GM23338 (cell line): ENCODE results near the gene CCNA2. TPM values are rescaled to one million over a fixed set of nuclear protein-coding genes. Genes with fewer than 3 reads are reported as not detected.

Experiments
- ATAC-seq: fragments of 200-7000 bp; cut with Tn5 transposase; 3 replicates; pipeline ENCODE4 v1.9.1; 2020
- DNase-seq: peaks from one replicate; pipeline ENCODE4 v3.0.0-alpha.2; 2015; ENCODE audit warnings: low spot score
- H2AFZ ChIP-seq: fragments of 200-600 bp; sonication (generic); 2 replicates; pipeline ENCODE4 v1.8.0; 2016; ENCODE audit warnings: antibody characterized with exemption, mild to moderate bottlenecking, moderate library complexity
- H3F3A ChIP-seq: fragments of 200-600 bp; sonication (generic); replicated peaks from 2 replicates; pipeline ENCODE4 v1.8.0; 2017; ENCODE audit warnings: antibody characterized with exemption, mixed run types, low read depth
- H3K27ac ChIP-seq: fragments of 200-600 bp; sonication (generic); 2 replicates; pipeline ENCODE4 v1.6.1; 2016; ENCODE audit warnings: low read depth
- H3K27me3 ChIP-seq: fragments of 200-600 bp; sonication (generic); 2 replicates; pipeline ENCODE4 v1.8.0; 2016; ENCODE audit warnings: mild to moderate bottlenecking, mixed run types, moderate library complexity; ENCODE audit not compliant: insufficient read depth
- H3K36me3 ChIP-seq: fragments of 200-600 bp; sonication (generic); 2 replicates; pipeline ENCODE4 v1.8.0; 2016; ENCODE audit warnings: mild to moderate bottlenecking; ENCODE audit not compliant: insufficient read depth
- H3K4me1 ChIP-seq: fragments of 200-600 bp; sonication (generic); 2 replicates; pipeline ENCODE4 v1.8.0; 2016; ENCODE audit warnings: mild to moderate bottlenecking, moderate library complexity; ENCODE audit not compliant: insufficient read depth
- H3K4me2 ChIP-seq: fragments of 200-600 bp; sonication (generic); 2 replicates; pipeline ENCODE4 v1.7.1; 2017; ENCODE audit warnings: mixed run types
- H3K4me3 ChIP-seq: fragments of 200-600 bp; sonication (generic); 2 replicates; pipeline ENCODE4 v1.6.1; 2016; ENCODE audit warnings: mixed run types
- H3K79me2 ChIP-seq: fragments of 200-600 bp; sonication (generic); replicated peaks from 2 replicates; pipeline ENCODE4 v1.8.0; 2017; ENCODE audit warnings: mild to moderate bottlenecking; ENCODE audit not compliant: insufficient read depth
- H3K9me2 ChIP-seq: fragments of 200-600 bp; sonication (generic); 2 replicates; pipeline ENCODE4 v1.8.0; 2017; ENCODE audit not compliant: insufficient read depth
- H4K20me1 ChIP-seq: fragments of 200-600 bp; sonication (generic); replicated peaks from 2 replicates; pipeline ENCODE4 v1.8.0; 2017; ENCODE audit warnings: mild to moderate bottlenecking; ENCODE audit not compliant: insufficient read depth
- H3K27ac Mint-ChIP-seq: 2 replicates; pipeline ENCODE4 v1.8.0; 2020; ENCODE audit warnings: inconsistent platforms, mild to moderate bottlenecking, moderate library complexity, mixed read lengths
- H3K27me3 Mint-ChIP-seq: 3 replicates; pipeline ENCODE4 v1.8.0; 2022; ENCODE audit warnings: low read depth, mild to moderate bottlenecking, moderate library complexity, mixed read lengths, inconsistent platforms; ENCODE audit not compliant: insufficient read depth, poor library complexity
- H3K36me3 Mint-ChIP-seq: 3 replicates; pipeline ENCODE4 v1.8.0; 2021; ENCODE audit warnings: low read depth, mild to moderate bottlenecking, inconsistent platforms, moderate library complexity, mixed read lengths
- H3K4me1 Mint-ChIP-seq: 3 replicates; pipeline ENCODE4 v1.8.0; 2020; ENCODE audit warnings: mild to moderate bottlenecking, inconsistent platforms, mixed read lengths
- H3K4me3 Mint-ChIP-seq: 3 replicates; pipeline ENCODE4 v1.8.0; 2021; ENCODE audit warnings: moderate library complexity, mild to moderate bottlenecking, inconsistent platforms, mixed read lengths
- H3K9me3 Mint-ChIP-seq: 3 replicates; pipeline ENCODE4 v1.8.0; 2020; ENCODE audit warnings: moderate library complexity, mild to moderate bottlenecking, inconsistent platforms, mixed read lengths
- CREB1 ChIP-seq: fragments of 250-450 bp; sonication (Bioruptor Pico); IDR thresholded peaks from 2 replicates; pipeline ENCODE4 v1.5.0; 2020; ENCODE audit warnings: low read depth, mild to moderate bottlenecking, moderate library complexity
- EZH2 ChIP-seq: fragments of 200-600 bp; sonication (generic); IDR thresholded peaks from one replicate; pipeline ENCODE4 v1.8.0; 2017; ENCODE audit warnings: antibody characterized with exemption, mild to moderate bottlenecking, low read depth; ENCODE audit not compliant: unreplicated experiment
- EZH2phosphoT487 ChIP-seq: fragments of 200-600 bp; sonication (generic); IDR thresholded peaks from one replicate; pipeline ENCODE4 v1.8.1; 2018; ENCODE audit warnings: antibody characterized with exemption; ENCODE audit not compliant: unreplicated experiment
- JUNB ChIP-seq: IDR thresholded peaks from one replicate; pipeline ENCODE4 v1.6.1; 2016; ENCODE audit warnings: antibody characterized with exemption; ENCODE audit not compliant: unreplicated experiment
- NANOG ChIP-seq: IDR thresholded peaks from 2 replicates; pipeline ENCODE4 v1.6.1; 2016; ENCODE audit warnings: antibody characterized with exemption, borderline replicate concordance
- POLR2AphosphoS5 ChIP-seq: IDR thresholded peaks from 2 replicates; pipeline ENCODE4 v1.6.1; 2016; ENCODE audit warnings: antibody characterized with exemption, low read depth
- STAT1 ChIP-seq: IDR thresholded peaks from one replicate; pipeline ENCODE4 v1.6.1; 2016; ENCODE audit warnings: antibody characterized with exemption; ENCODE audit not compliant: unreplicated experiment
- ZNF462 ChIP-seq: fragments of 250-450 bp; sonication (Bioruptor Pico); IDR thresholded peaks from 2 replicates; pipeline ENCODE4 v1.5.0; 2020; ENCODE audit warnings: mild to moderate bottlenecking, moderate library complexity
- polyA plus RNA-seq: library from polyadenylated mRNA; unstranded; fragments of >200 nt; fragmentation: Nextera tagmentation; extraction: Ambion mirVana; gene quantifications from 2 replicates; pipeline ENCODE4 v1.2.1, GENCODE V29; 2016
- total RNA-seq: library from RNA; depleted of rRNA; stranded (reverse); fragments of >200 nt; shearing (Covaris generic); gene quantifications from 2 replicates; pipeline ENCODE4 v1.2.3, GENCODE V29; 2014
- TF ChIP-seq, protein P1 (sequence below): IDR thresholded peaks from one replicate; pipeline ENCODE4 v1.6.1; 2018; ENCODE audit warnings: antibody characterized with exemption; ENCODE audit not compliant: unreplicated experiment
- TF ChIP-seq, protein P2 (sequence below), 2 experiments: fragments of 200-600 bp in 1 of 2; sonication (generic) in 1 of 2; conservative IDR thresholded peaks; 2 replicates each; pipeline versions ENCODE4 v1.5.1 to v1.6.1; 2016 to 2017; ENCODE audit warnings: antibody characterized with exemption in 2 of 2, low read depth in 2 of 2, mild to moderate bottlenecking in 2 of 2, moderate library complexity in 1 of 2

CCNA2 gene
- total and polyA plus RNA-seq, 2 experiments from 2014 or later, result 60.5 to 160 TPM

GRCh38 chr4:121827853-121828252 is 4.2 kb upstream of the CCNA2 start (continued):
- TF ChIP-seq EZH2, result no peak
- no peak for TF ChIP-seq NANOG
- TF ChIP-seq JUNB, result no peak
- no peak for TF ChIP-seq POLR2AphosphoS5
- TF ChIP-seq EZH2phosphoT487, result no peak
- TF ChIP-seq, protein P1, sequence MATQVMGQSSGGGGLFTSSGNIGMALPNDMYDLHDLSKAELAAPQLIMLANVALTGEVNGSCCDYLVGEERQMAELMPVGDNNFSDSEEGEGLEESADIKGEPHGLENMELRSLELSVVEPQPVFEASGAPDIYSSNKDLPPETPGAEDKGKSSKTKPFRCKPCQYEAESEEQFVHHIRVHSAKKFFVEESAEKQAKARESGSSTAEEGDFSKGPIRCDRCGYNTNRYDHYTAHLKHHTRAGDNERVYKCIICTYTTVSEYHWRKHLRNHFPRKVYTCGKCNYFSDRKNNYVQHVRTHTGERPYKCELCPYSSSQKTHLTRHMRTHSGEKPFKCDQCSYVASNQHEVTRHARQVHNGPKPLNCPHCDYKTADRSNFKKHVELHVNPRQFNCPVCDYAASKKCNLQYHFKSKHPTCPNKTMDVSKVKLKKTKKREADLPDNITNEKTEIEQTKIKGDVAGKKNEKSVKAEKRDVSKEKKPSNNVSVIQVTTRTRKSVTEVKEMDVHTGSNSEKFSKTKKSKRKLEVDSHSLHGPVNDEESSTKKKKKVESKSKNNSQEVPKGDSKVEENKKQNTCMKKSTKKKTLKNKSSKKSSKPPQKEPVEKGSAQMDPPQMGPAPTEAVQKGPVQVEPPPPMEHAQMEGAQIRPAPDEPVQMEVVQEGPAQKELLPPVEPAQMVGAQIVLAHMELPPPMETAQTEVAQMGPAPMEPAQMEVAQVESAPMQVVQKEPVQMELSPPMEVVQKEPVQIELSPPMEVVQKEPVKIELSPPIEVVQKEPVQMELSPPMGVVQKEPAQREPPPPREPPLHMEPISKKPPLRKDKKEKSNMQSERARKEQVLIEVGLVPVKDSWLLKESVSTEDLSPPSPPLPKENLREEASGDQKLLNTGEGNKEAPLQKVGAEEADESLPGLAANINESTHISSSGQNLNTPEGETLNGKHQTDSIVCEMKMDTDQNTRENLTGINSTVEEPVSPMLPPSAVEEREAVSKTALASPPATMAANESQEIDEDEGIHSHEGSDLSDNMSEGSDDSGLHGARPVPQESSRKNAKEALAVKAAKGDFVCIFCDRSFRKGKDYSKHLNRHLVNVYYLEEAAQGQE, result no peak

GRCh38 chr4:121824950-121825349 is 1.3 kb upstream of the CCNA2 start:
- H3K36me3 ChIP-seq, result peaks cover 24% of the 10 kb centered on the region
- no peak overlapping the region for H3K4me3 Mint-ChIP-seq

More at GRCh38 chr4:121824950-121825349, 1.3 kb upstream of the CCNA2 start:
- no peaks in the 10 kb centered on the region for H3K27me3 ChIP-seq
- DNase-seq (no peak), ATAC-seq (no peak)
- peaks cover 11% of the 10 kb centered on the region; the same call in 1 of the 2 replicates for H3K4me1 ChIP-seq
- peaks cover 32% of the 10 kb centered on the region for H3K36me3 Mint-ChIP-seq
- no peak overlapping the region for H3K27ac Mint-ChIP-seq
- H3K4me3 ChIP-seq, result no peak overlapping the region
- TF ChIP-seq, protein P2, sequence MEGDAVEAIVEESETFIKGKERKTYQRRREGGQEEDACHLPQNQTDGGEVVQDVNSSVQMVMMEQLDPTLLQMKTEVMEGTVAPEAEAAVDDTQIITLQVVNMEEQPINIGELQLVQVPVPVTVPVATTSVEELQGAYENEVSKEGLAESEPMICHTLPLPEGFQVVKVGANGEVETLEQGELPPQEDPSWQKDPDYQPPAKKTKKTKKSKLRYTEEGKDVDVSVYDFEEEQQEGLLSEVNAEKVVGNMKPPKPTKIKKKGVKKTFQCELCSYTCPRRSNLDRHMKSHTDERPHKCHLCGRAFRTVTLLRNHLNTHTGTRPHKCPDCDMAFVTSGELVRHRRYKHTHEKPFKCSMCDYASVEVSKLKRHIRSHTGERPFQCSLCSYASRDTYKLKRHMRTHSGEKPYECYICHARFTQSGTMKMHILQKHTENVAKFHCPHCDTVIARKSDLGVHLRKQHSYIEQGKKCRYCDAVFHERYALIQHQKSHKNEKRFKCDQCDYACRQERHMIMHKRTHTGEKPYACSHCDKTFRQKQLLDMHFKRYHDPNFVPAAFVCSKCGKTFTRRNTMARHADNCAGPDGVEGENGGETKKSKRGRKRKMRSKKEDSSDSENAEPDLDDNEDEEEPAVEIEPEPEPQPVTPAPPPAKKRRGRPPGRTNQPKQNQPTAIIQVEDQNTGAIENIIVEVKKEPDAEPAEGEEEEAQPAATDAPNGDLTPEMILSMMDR (conservative IDR thresholded peaks at IDR 0.05; ENCODE audit: low read depth in 2 of 2), result no peak
- TF ChIP-seq STAT1, result no peak
- no peak for TF ChIP-seq ZNF462 (CRISPR knock-in tag)
- TF ChIP-seq CREB1 (CRISPR knock-in tag), result no peak
- TF ChIP-seq, protein P1, result no peak
- no peak overlapping the region for H3K27ac ChIP-seq
- H3K9me3 Mint-ChIP-seq, result no peaks in the 10 kb centered on the region
- H3K4me1 Mint-ChIP-seq, result peaks cover 7% of the 10 kb centered on the region
- H3F3A ChIP-seq, result no peaks in the 10 kb centered on the region
- H3K27me3 Mint-ChIP-seq, result peaks cover 16% of the 10 kb centered on the region
- no peak overlapping the region for H3K4me2 ChIP-seq
- H3K79me2 ChIP-seq, result peaks cover 34% of the 10 kb centered on the region
- H2AFZ ChIP-seq, result no peak overlapping the region
- peaks cover 5% of the 10 kb centered on the region for H4K20me1 ChIP-seq
- no peaks in the 10 kb centered on the region for H3K9me2 ChIP-seq
